Astrocyte (in vitro differentiated cells and primary cell): ENCODE data around the gene TRIM67. TPM values are rescaled to one million over a fixed set of nuclear protein-coding genes. Genes with fewer than 3 reads are reported as not detected.

Source experiments
- DNase-seq: peaks from one replicate; pipeline ENCODE4 v3.0.0-alpha.2; 2010; ENCODE audit warnings: low read depth
- FAIRE-seq: peaks from 2 replicates; lab custom pipeline; 2011; peaks lifted over from hg19 to GRCh38; lab: Jason Lieb, UNC
- H2AFZ ChIP-seq: 2 replicates; pipeline ENCODE4 v1.6.0; 2012; ENCODE audit warnings: low read depth, low read length, inconsistent platforms
- H3K27ac ChIP-seq: 2 replicates; pipeline ENCODE4 v1.5.1; 2011; ENCODE audit warnings: low read depth, low read length, inconsistent platforms
- H3K27me3 ChIP-seq: 2 replicates; pipeline ENCODE4 v1.6.0; 2011; ENCODE audit warnings: low read length, inconsistent platforms; ENCODE audit not compliant: insufficient read depth
- H3K36me3 ChIP-seq: 2 replicates; pipeline ENCODE4 v1.5.1; 2011; ENCODE audit warnings: low read length, inconsistent platforms; ENCODE audit not compliant: insufficient read depth
- H3K4me1 ChIP-seq: 2 replicates; pipeline ENCODE4 v1.5.1; 2011; ENCODE audit warnings: low read length, inconsistent platforms; ENCODE audit not compliant: insufficient read depth
- H3K4me2 ChIP-seq: 2 replicates; pipeline ENCODE4 v1.6.0; 2012; ENCODE audit warnings: low read length, inconsistent platforms
- H3K4me3 ChIP-seq: 2 replicates; pipeline ENCODE4 v1.5.1; 2011; ENCODE audit warnings: low read depth, mild to moderate bottlenecking, low read length, inconsistent platforms; ENCODE audit not compliant: insufficient read depth
- H3K79me2 ChIP-seq: 2 replicates; pipeline ENCODE4 v1.6.0; 2012; ENCODE audit warnings: mild to moderate bottlenecking, low read length, inconsistent platforms; ENCODE audit not compliant: insufficient read depth
- H3K9ac ChIP-seq: 2 replicates; pipeline ENCODE4 v1.6.0; 2012; ENCODE audit warnings: mild to moderate bottlenecking, low read length, inconsistent platforms
- H3K9me3 ChIP-seq: 2 replicates; pipeline ENCODE4 v1.5.1; 2012; ENCODE audit warnings: low read depth, mild to moderate bottlenecking, low read length, inconsistent platforms; ENCODE audit not compliant: insufficient read depth
- H4K20me1 ChIP-seq: 2 replicates; pipeline ENCODE4 v1.6.0; 2012; ENCODE audit warnings: low read length, inconsistent platforms; ENCODE audit not compliant: insufficient read depth
- H3K27ac Mint-ChIP-seq: one replicate; pipeline ENCODE4 v1.8.0; 2021; ENCODE audit warnings: mild to moderate bottlenecking, mixed read lengths; ENCODE audit not compliant: unreplicated experiment
- H3K27me3 Mint-ChIP-seq: one replicate; pipeline ENCODE4 v1.8.0; 2021; ENCODE audit warnings: low read depth, mixed read lengths; ENCODE audit not compliant: unreplicated experiment
- H3K36me3 Mint-ChIP-seq: one replicate; pipeline ENCODE4 v1.8.0; 2021; ENCODE audit warnings: low read depth, mixed read lengths; ENCODE audit not compliant: unreplicated experiment
- H3K4me1 Mint-ChIP-seq: one replicate; pipeline ENCODE4 v1.8.0; 2021; ENCODE audit warnings: low read depth, mixed read lengths; ENCODE audit not compliant: unreplicated experiment
- H3K4me3 Mint-ChIP-seq: one replicate; pipeline ENCODE4 v1.8.0; 2021; ENCODE audit warnings: mild to moderate bottlenecking, moderate library complexity, mixed read lengths; ENCODE audit not compliant: unreplicated experiment
- H3K9me3 Mint-ChIP-seq: one replicate; pipeline ENCODE4 v1.8.0; 2021; ENCODE audit warnings: mild to moderate bottlenecking, mixed read lengths; ENCODE audit not compliant: unreplicated experiment
- CTCF ChIP-seq: IDR thresholded peaks from 2 replicates; pipeline ENCODE4 v1.5.1; 2011; ENCODE audit warnings: low read depth, mild to moderate bottlenecking, inconsistent platforms, low read length, moderate library complexity; ENCODE audit not compliant: insufficient read depth
- EZH2 ChIP-seq: IDR thresholded peaks from 2 replicates; pipeline ENCODE4 v1.6.1; 2012; ENCODE audit warnings: mild to moderate bottlenecking, low read length, inconsistent platforms; ENCODE audit not compliant: insufficient read depth
- total RNA-seq: library from RNA; stranded (reverse); gene quantifications from 2 replicates; pipeline ENCODE4 v1.2.1, GENCODE V29; 2021

TRIM67 gene
- total RNA-seq, 1 donor from 2014 or later, result 0.89 TPM

- Mint-ChIP-seq H3K4me3 (no peak overlapping the region), H3K4me1 (peaks cover 3% of the 10 kb centered on the region), H3K9me3 (no peaks in the 10 kb centered on the region), H3K27ac (no peak overlapping the region), H3K27me3 (no peaks in the 10 kb centered on the region), H3K36me3 (peaks cover 11% of the 10 kb centered on the region)
- H3K27ac ChIP-seq, result no peak overlapping the region
- H3K4me1 ChIP-seq, result no peaks in the 10 kb centered on the region
- TF ChIP-seq EZH2, result no peak
- TF ChIP-seq CTCF, result no peak
- H3K4me3 ChIP-seq, result no peak overlapping the region
- H3K9ac ChIP-seq, result no peak overlapping the region
- peaks cover 14% of the 10 kb centered on the region for H4K20me1 ChIP-seq
- no peak for FAIRE-seq
- no peaks in the 10 kb centered on the region for H3K27me3 ChIP-seq
- H3K9me3 ChIP-seq, result no peaks in the 10 kb centered on the region
- H3K79me2 ChIP-seq, result peaks cover 12% of the 10 kb centered on the region
- DNase-seq, result no peak
- H2AFZ ChIP-seq, result no peak overlapping the region
- H3K36me3 ChIP-seq, result peaks cover 12% of the 10 kb centered on the region
- H3K4me2 ChIP-seq, result no peak overlapping the region
These were observed 72.6 kb downstream of the TRIM67 start for GRCh38 chr1:231234506-231234905.

GRCh38 chr1:231235526-231236207 is 73.8 kb downstream of the TRIM67 start:
- Histone ChIP-seq H3K4me1 (peaks cover 2% of the 10 kb centered on the region), H2AFZ (no peak overlapping the region), H3K27ac (no peak overlapping the region), H3K79me2 (peaks cover 20% of the 10 kb centered on the region), H4K20me1 (peaks cover 7% of the 10 kb centered on the region), H3K9me3 (no peaks in the 10 kb centered on the region), H3K36me3 (peaks cover 12% of the 10 kb centered on the region), H3K4me3 (no peak overlapping the region), H3K4me2 (no peak overlapping the region), H3K9ac (no peak overlapping the region), H3K27me3 (no peaks in the 10 kb centered on the region)
- no peaks in the 10 kb centered on the region for H3K27me3 Mint-ChIP-seq
- no peak for FAIRE-seq
- peaks cover 11% of the 10 kb centered on the region for H3K36me3 Mint-ChIP-seq
- no peak overlapping the region for H3K4me3 Mint-ChIP-seq
- no peak for DNase-seq
- H3K9me3 Mint-ChIP-seq, result no peaks in the 10 kb centered on the region
- H3K4me1 Mint-ChIP-seq, result peaks cover 10% of the 10 kb centered on the region
- H3K27ac Mint-ChIP-seq, result no peak overlapping the region
- no peak for TF ChIP-seq EZH2
- TF ChIP-seq CTCF, result no peak

DNA sequence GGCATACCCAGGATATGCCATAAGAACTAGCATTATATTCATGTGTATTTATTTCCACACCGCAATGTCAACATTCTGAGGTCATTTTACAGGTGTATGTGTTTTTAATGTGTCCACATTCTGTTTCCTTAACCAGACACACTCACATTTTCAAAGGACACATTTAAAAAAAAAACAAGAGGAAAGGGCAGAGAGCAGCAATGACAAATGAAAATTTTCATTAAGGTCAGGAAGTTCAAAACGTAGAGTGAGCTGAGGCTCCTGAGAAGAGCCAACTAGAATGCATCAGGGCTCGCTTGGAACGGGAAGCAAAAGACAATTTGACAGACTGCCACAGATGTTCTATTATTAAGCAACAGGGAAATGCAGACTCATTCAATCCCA is 74.3 kb downstream of the TRIM67 start:
- H3K36me3 ChIP-seq, result peaks cover 12% of the 10 kb centered on the region
- peaks cover 25% of the 10 kb centered on the region for H3K79me2 ChIP-seq
- no peak for DNase-seq
- H3K27ac ChIP-seq, result no peak overlapping the region
- no peak for FAIRE-seq
- Mint-ChIP-seq H3K9me3 (no peaks in the 10 kb centered on the region), H3K27me3 (no peaks in the 10 kb centered on the region), H3K27ac (no peak overlapping the region), H3K4me1 (peaks cover 10% of the 10 kb centered on the region), H3K36me3 (peaks cover 11% of the 10 kb centered on the region), H3K4me3 (no peak overlapping the region)
- no peaks in the 10 kb centered on the region for H3K9me3 ChIP-seq
- H3K4me3 ChIP-seq, result no peak overlapping the region
- H3K27me3 ChIP-seq, result no peaks in the 10 kb centered on the region
- TF ChIP-seq CTCF, result no peak
- no peak for TF ChIP-seq EZH2
- peaks cover 6% of the 10 kb centered on the region for H4K20me1 ChIP-seq
- no peak overlapping the region for H3K9ac ChIP-seq
- no peak overlapping the region for H3K4me2 ChIP-seq
- H3K4me1 ChIP-seq, result peaks cover 3% of the 10 kb centered on the region
- H2AFZ ChIP-seq, result no peak overlapping the region
